OCI-LY3 (cell line): ENCODE results near the gene TPO.

ENCODE experiments used
- CTCF ChIP-seq: fragments of 200-600, 300-600 bp; sonication (generic); IDR thresholded peaks from 2 replicates; pipeline ENCODE4 v1.5.1; 2014; ENCODE audit warnings: antibody characterized with exemption, low read length, low read depth
- EZH2phosphoT487 ChIP-seq: fragments of 200-600 bp; shearing (Covaris generic); IDR thresholded peaks from 2 replicates; pipeline ENCODE4 v1.6.1; 2018; ENCODE audit warnings: antibody characterized with exemption, mixed run types, low read depth

GRCh38 chr2:1370461-1370860 lies 42.8 kb upstream of the TPO start:
- TF ChIP-seq CTCF (no peak), EZH2phosphoT487 (no peak)
